HG03571 (cell line): ENCODE results near the gene EFNA1.
A peak's percentile ranks its signal among the peaks of the same experiment; 100 is the strongest.

Source experiments
- ATAC-seq: cut with Tn5 transposase; IDR thresholded peaks from one replicate; pipeline ENCODE4 v1.9.1; 2021; ENCODE audit not compliant: unreplicated experiment

EFNA1 gene

DNA sequence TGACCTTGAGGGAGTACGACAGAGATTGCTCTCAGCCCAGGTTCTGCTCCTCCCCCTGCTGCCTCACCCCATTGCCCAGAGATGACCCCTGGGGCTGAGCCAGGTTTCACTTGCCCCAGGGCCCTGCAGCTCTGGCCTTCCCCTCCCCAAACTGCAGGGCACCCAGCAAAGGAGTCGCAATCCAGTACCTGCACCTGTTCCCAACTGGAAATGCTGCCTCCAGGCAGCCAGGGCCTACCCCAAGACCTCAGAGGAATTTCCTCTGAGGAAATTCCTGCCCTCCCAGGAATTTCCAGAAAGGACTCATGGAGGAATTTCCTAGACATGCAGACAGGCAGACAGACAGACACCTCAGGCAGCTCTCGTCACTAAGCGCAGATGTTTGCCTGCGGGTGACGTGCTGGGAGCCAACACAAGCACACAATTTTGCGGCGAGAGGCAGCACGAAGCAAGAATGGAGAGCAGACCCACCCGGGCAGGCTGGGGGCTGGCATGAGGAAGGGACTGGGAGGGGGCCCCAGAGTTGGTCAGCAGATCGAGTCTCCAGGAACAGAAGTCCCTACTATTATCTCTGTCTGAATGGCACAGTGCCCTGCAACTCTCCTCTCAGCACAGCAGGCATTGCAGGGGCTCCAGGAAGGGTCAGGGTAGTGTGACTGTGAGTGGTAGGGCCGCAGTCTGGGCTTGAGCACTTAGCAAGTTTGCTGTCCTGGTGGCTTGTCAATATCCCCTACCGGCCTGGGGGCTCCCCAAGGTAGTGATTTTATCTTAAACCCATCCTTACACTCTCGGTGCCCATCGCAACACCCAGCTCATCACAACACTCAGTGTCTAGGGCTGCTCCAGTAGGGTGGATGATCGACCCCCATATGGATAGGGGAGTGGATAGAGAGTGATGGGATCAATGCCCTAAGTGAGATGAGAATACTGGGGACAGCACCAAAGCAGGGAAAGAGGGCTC, 2.9 kb upstream of the EFNA1 start:
- no peak for ATAC-seq

DNA sequence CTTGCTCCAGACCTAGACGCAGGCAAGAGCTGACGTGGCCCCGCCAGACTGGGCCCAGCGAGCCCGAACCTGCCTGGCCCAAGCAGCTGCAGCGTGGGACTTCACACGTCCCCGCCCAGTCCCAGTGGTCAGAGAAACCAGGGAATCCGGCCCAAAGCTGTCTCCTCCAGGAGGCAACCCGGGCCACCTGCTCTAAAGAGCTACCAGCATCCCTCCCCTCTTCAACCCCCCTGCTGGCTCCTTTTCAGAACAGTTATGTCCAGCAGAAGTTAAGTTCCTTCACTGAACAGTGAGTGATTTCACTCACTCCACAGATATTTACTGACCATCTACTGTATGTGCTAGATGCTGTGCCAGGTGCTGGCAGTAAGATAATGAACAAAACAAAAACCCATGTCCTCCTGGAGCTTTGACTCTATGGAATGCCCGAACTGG, 2.1 kb upstream of the EFNA1 start:
- no peak for ATAC-seq

DNA sequence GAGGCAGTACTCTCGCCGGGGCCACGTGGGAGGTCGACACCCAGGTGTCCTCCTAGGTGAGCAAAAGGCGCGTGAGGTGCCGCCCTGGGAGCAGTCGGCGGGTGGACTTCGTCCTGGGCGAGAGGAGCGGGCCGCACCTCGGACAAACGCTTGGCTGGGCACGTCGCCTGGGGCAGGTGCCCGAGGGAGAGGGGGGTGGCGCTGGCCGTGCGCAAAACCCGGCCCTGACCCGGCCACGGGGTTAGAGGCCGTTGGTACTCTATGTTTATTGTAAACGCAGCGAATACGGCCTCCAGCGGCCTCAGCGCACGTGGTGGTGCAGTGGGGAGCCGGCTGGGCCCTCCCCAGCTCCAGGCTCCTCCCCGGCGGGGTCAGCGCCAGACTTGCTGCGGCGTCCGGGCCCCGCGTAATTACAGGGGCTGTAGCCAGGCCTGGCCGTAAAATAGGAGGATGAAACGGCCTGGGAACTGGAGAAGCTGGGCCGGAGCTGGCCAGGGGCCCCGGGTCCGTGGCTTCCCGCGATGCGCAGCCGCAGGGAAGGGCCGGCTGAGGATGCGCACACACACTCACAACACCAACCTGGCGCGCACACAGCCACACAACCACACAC, 1.6 kb upstream of the EFNA1 start:
- no peak for ATAC-seq

DNA sequence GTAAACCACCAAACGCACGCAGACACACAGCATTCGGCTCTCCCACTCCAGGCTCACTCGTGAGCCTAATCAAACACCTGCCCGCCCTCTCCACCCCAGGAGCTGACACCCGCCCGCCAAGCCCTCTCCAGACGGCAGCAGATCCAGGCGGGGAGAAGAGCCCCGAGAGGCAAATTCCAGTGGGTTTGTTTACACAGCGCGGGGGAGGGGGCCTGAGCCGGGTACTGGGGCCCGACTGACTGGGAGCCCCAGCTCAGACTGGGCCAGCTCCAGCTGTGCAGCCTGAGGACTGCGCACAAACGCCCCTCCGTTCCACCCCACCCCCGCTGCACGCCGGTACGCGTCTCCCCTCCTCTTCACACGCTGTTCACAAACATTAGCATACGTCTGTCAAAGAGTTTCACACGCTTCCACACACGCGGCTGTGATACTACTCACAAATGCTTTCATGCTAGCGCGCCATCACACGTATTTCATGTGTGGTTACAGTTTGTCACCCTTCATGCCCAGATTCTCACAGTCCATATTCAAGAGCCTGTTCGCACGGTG, 1.0 kb upstream of the EFNA1 start:
- ATAC-seq = no peak

DNA sequence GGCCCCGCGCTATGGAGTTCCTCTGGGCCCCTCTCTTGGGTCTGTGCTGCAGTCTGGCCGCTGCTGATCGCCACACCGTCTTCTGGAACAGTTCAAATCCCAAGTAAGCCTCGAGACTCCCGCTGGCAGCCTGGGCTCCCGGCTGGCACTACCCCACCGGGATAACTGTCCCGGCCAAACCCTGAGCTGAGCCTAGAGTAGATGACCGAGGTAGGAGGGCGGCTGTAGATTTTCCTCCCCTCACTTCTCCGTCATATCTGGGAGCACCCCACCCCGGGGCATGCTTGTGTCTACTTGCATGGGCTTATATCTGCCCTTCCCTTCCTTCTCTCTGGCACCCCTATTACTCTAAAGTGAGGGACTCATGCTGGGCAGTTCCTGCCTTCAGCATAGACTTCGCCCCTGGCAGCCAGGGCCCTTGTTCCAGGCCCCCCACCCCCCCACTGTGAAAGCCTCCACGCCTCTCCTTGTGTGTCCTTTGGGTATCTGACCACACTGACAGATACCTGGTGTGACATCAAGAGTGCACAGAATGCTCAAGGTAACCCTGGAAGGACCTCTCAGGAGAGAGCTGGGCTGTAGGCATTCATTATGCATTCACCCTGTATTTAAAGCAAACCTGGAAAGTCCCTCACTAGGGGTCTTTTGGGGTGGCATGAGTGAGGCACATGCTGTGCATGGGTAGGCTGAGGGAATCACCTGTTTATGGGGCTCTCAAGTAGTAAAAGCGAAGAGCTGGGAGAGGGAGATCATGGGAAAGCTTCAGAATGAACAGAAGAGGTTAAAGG, 485 bp downstream of the EFNA1 start:
- ATAC-seq = no peak

DNA sequence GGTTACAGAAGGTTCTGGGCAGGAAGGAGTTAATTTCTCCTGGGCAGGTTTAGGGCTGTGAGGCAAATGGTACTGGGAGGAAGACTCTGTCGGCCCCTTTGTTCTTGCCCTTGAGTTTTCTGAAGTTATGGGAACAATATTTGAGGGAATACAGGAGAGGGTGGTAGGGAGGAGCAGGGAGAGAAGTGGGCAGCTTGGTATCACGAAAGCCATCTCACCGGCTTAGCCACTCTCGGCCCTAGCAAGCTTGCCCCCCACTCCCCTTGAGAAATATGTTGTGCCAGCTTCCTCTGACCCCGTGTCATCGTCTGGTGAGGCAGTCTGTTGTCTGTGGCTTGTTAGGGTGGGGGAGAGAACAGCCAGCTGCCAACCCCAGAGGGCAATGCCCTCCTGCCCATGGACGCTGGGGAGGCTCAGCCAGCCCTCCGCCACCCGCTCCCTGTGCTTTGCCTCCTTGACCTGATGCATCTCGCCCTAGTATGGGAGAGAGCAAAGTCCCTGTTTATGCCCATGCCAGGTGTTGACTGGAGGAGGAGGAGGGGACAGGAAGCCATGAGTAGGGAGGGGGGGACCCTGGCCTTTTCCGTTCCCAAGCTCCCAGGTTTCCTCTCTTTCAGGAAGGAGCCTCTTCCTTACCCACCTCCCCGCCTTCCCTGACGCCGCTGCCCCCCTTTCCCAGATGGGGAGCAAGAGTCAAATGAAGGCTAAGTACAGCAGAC, 1.2 kb downstream of the EFNA1 start:
- no peak for ATAC-seq

DNA sequence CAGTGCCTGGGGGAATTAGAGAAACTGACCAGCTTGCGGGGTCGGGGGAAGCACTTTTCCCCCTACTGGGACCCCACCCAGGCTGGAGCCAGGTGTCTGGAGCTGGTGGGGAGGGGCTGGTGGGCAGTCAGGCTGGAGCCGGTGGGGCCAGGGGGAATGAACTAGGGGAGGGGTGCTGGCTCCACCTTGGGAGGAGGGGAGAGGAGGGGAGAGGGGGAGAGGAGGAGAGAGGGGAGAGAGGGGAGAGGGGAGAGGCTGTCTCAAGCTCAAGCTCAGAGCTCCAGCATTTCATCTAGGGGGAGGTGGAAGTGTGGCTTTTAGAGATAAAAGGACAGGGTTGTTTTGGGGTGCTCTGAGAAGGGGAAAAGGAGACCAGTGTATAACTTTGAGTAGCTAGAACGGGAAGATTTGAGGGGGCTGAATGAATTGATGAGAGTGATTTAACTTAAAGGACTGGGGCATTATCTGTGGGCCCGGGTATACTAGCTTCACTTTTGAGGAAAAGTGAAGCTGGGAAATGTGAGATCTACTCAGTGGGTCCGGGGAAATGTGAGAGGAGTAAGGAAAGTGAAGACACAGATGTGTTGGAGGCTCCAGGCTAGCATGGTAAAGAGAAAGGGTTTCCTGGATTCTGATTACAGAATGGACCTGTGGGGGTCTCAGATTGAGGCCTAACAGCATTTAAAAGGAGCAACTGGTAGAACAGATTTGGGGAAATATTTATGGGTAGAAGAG, 2.8 kb downstream of the EFNA1 start:
- ATAC-seq = no peak

DNA sequence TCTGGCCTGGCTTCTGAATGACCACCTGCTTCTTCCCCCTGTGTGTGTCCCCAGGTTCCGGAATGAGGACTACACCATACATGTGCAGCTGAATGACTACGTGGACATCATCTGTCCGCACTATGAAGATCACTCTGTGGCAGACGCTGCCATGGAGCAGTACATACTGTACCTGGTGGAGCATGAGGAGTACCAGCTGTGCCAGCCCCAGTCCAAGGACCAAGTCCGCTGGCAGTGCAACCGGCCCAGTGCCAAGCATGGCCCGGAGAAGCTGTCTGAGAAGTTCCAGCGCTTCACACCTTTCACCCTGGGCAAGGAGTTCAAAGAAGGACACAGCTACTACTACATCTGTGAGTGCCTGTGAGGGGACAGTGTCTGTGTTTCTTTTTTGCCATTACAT, 3.6 kb downstream of the EFNA1 start:
- ATAC-seq = no peak

DNA sequence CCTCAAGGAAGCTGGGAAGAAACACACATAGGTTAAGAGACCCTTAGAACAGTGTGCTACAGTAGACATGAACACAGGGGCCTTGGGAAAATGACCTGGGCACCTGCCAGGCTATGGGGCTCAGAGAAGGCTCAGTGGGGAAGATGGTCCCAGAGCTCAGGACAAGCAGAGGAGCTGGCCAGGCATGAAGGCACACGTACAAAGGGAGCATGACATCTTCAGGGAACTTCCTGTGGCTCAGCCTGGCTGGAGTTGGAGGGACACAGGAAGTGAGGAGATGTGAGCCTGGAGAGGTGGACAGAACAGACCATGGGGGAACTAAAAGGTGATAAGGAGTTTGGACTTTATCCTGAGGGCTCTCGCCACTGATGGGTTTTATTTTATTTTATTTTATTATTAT, 4.2 kb downstream of the EFNA1 start:
- ATAC-seq = no peak

DNA sequence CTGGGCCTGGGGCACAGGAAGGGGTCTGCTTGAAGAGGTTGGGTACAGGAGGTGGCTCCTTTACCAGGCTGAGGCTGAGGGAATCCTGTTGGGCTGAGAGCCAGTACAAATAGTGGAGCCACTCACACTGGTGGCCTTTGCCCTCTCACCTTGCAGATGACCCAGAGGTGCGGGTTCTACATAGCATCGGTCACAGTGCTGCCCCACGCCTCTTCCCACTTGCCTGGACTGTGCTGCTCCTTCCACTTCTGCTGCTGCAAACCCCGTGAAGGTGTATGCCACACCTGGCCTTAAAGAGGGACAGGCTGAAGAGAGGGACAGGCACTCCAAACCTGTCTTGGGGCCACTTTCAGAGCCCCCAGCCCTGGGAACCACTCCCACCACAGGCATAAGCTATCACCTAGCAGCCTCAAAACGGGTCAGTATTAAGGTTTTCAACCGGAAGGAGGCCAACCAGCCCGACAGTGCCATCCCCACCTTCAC, 6.2 kb downstream of the EFNA1 start:
- ATAC-seq = no peak

DNA sequence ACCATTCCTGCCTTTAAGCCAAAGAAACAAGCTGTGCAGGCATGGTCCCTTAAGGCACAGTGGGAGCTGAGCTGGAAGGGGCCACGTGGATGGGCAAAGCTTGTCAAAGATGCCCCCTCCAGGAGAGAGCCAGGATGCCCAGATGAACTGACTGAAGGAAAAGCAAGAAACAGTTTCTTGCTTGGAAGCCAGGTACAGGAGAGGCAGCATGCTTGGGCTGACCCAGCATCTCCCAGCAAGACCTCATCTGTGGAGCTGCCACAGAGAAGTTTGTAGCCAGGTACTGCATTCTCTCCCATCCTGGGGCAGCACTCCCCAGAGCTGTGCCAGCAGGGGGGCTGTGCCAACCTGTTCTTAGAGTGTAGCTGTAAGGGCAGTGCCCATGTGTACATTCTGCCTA, 6.6 kb downstream of the EFNA1 start:
- ATAC-seq = no peak

DNA sequence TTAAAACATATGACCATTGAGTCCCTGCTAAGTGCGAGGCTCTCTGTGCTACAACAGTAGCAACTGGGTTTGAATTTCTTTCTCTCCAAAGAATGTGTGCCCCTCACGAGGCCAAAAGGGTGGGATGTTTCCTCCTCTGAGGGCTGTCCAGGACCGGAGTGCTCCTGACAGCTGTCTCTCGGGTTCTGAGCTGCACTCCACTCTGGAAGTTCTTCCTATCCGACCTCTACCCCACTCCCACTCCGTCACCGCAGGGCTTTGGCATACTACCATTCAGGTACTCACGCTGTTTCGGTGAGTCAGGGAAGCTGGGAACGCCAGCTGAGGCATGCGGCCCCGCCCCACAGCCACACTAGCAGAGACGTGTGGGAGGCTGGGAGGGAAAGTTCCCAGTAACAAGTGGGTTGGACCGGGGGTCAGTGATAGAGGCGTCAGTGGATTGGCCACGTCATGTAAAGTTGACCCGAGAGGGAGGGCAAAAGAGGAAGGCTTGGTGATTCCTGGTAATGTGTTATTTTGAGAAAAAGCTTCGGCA, 7.3 kb downstream of the EFNA1 start:
- no peak for ATAC-seq

DNA sequence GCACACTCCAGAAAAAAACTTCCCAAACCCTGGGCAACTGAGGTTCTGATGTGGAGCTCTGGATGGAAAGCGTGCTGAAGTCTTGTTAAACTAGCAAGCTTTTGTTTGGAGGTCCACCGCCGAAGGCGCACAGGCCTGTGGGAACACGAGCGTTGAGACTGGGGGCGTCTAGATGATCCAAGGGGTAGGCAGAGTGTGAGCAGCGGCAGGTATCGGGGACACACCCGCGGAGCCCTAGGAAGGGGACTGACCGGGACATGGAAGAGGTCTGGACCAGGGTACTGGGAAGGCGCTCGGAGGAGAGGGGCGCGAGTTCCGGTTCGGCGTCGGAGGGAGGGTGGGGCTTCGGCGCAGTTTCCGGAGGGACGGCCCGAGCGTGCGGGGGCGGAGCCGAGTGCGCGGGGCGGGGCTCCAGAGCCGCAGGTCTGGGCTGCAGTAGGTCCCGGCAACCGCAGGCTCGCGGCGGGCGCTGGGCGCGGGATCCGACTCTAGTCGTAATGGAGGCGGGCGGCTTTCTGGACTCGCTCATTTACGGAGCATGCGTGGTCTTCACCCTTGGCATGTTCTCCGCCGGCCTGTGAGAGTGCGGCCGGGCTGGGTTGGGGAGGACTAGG, 7.8 kb downstream of the EFNA1 start, which contains the start of gene SLC50A1:
SLC50A1 (plus strand) TSS at position 438 of the 614 bp plus-strand sequence; CDS start at position 498, 60 bp downstream.
- peak; percentile 68 for ATAC-seq

DNA sequence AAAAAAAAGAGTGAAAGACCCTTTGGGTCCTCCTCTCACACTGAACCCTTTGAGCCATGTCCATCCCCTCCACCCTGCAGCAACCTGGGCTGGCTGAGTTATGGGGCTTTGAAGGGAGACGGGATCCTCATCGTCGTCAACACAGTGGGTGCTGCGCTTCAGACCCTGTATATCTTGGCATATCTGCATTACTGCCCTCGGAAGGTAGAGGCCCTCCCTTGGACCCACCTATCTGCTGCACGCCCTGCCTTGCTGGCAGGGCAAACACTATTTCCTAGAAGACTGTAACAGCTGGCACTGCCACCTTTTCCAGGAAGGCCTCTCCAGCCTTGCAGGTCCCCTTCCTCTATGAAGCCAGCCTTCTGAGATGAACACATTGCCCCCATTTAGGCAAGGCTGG, 9.1 kb downstream of the EFNA1 start:
- ATAC-seq = no peak

DNA sequence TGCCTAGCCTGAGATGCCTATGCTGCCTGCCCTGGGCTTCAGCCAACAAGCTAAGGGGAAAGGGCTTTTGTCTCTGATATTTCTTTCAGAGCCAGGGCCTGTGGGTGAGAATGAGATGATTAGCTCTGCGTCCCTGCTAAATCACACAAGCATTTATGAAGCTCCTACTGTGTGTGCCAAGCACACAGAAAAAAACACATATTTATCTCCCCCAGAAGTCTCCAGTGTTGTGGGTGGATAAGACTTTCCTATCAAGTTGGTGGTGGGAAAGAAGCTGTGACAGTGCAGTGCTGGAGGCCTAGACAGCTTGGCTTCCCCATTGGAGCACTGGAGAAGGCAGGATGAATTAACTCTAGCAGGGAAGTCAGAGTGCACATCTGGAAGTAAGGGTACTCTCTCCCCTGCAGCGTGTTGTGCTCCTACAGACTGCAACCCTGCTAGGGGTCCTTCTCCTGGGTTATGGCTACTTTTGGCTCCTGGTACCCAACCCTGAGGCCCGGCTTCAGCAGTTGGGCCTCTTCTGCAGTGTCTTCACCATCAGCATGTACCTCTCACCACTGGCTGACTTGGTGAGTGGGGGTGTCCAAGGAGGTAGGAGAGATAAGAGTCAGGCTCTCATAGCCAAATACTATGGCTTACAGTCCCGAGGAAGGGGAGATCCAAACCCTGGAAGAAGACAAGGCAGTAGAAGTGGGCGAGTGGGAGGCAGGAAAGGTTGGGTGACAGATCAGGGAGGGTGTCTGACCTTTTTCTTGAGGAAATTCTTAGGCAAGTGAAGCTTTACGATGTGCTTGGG, 9.7 kb downstream of the EFNA1 start:
- ATAC-seq = no peak

DNA sequence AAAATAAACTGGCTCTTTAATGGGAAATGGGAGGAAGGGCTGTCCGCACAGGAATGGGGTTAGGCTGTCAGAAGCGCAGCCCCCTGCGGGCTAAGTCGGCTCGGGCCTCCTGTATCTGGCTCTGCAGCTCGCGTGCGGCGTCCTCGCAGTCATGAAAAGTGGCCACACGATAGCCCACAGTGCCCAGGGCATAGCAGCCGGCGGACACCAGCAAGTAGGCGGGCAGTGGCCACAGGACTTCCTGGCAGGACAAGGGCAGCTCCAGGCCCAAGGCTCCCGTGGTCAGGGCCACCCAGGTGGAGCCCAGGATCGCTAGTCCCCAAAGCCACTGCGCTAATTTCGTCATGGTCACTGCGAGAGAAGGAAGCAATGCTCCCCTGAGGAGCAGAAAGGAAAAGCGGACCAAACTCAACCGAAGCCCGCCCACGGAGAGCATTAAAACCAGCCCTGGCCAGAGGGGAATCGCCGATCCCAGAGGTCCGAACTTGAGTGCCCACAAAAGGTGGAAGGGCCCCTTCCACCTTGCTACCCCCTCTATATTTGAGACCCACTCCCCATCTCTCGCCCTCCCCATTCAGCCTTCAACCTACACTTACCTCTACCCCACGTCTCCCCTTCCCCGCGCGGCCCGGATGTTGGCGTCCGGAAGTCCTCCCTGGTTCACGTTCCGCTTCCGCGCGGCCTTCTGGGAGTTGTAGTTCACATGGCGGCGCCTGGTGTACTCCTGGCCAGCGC, 12.4 kb downstream of the EFNA1 start, which contains the start of gene DPM3:
DPM3 (minus strand) TSS at position 637 of the 735 bp plus-strand sequence; CDS start at position 346, 291 bp downstream.
- ATAC-seq = peak; percentile 55

DNA sequence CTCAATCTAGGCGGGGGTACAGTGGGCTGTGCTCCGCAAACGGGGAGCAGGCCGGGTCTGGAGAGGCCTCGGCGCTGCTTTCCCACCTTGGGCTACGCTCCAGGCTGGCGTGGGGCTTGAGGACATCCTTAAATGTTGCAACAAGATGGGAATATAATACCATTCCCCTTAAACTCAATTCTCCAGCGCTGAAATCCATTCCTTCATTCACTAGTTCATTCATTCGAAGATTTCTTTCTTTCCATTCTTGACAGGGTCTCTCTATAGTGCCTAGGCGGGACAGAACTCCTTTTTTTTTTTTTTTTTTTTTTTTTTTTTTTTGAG, 12.9 kb downstream of the EFNA1 start:
- ATAC-seq = no peak

DNA sequence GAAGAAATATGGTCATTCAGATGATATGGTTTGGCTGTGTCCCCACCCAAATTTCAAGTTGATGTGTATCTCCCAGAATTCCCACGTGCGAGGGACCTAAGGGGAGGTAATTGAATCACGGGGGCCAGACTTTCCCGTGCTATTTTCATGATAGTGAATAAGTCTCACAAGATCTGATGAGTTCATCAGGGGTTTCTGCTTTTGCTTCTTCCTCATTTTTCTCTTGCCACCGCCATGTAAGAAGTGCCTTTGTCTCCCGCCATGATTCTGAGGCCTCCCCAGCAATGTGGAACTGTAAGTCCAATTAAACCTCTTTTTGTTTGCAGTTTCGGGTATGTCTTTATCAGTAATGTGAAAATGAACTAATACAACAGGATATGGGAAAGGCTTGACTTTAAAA, 14.1 kb downstream of the EFNA1 start:
- no peak for ATAC-seq
